GM21717 (cell line): Measurements from ENCODE around the gene ADGRG3.

ENCODE experiments used
- ATAC-seq: cut with Tn5 transposase; IDR thresholded peaks from one replicate; pipeline ENCODE4 v1.9.1; 2021; ENCODE audit warnings: mild to moderate bottlenecking, moderate library complexity; ENCODE audit not compliant: unreplicated experiment

ADGRG3 gene

DNA sequence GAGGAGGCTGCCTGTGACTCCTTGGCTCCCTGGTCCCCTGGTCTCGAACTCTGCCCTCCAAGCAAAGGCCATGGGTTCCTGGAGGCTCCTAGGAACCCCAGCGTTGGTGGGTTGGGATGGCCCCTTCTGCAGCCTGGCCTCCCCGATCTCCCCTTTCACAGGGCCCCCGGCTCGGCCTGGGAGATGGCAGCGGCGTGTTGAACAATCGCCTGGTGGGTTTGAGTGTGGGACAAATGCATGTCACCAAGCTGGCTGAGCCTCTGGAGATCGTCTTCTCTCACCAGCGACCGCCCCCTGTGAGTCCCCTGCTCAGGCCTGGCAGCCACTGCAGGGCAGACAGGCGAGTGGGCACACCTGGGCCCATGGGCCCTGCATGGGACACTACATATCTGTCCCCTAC lies 10.9 kb downstream of the ADGRG3 start:
- ATAC-seq: no peak

DNA sequence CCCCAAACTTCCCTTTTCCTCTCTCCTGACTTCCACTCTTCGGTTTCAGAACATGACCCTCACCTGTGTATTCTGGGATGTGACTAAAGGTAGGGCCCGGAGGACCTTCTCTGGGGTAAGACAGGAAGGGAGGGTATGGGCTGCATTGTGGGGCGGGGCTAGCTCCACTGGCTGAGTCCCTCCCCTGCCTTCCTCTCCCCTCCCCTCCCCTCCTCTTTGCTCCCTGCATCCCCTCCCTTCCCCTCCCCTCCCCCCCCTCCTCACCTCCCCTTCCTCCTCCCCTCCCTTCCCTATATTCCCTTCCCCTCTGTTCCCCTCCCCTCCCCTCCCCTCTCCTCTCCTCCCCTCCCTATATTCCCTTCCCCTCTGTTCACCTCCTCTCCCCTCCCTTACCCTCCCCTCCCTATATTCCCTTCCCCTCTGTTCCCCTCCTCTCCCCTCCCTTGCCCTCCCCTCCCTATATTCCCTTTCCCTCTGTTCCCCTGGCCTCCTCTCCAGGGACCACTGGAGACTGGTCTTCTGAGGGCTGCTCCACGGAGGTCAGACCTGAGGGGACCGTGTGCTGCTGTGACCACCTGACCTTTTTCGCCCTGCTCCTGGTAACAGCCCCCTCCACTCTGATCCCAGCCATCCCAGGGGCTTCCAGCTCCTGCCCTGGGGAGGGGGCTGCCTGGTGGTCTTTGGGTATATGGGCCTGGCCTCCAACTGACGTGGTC lies 11.8 kb downstream of the ADGRG3 start:
- ATAC-seq: no peak

DNA sequence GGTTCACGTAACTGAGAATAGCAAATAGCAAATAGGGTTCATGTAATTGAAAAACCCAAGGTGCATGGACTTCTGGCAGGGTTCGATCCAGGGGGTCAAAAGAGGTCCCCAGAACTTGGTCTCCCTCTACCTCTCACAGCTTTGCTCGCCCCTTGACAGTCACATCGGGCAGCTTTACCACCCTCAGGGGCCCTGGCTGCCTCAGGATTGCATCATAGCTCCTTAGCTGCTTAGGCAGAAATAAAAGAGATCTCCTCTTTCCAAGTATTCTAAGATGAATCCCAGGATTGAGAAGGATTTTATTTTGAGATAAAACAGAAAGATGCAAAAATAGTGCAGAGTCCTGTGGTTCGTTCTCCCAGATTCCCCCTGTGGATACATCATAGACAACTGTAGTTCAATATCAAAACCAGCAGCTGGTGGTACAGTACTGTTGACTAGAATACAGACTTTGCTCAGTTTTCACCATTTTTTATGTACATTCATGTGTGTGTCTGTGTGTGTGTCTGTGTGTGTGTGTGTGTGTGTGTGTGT lies 12.8 kb downstream of the ADGRG3 start:
- no peak for ATAC-seq

DNA sequence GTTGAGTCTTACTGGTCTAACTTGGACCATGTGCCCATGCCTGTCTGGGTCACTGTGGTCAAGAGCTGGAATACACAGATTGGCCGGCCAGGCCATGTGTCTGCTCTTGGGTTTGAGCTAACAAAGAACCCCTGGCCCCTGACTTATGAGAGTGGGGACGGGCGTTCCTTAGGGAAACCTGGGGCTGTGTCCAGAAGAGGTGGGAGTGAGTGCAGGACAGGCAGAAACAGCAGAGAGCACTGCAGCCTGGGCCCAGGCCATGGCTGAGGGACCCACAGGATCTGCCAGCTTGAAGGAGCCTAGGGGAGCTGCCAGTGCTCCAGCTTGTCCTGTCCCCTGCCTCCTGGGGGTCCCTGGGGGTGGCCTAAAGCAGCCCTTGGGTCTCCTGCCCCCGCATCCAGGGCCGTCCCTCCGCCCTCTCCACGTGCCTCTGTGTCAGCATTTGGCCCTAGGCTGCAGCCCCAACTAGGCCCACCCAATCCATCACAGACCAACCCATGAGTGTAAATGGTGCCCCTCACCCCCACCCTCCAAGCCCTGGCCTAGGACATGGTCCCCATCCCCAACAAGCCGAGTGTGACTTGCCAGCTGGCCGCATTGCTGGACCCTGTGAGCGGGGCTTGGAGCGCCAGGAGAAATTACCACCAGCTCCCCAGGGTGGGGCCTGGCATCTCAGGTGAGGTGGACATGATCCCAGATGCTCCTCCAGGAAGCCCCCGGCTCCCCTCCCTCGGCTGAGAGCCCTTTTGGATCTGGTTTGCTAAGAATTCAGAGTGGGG lies 14.0 kb downstream of the ADGRG3 start:
- no peak for ATAC-seq

DNA sequence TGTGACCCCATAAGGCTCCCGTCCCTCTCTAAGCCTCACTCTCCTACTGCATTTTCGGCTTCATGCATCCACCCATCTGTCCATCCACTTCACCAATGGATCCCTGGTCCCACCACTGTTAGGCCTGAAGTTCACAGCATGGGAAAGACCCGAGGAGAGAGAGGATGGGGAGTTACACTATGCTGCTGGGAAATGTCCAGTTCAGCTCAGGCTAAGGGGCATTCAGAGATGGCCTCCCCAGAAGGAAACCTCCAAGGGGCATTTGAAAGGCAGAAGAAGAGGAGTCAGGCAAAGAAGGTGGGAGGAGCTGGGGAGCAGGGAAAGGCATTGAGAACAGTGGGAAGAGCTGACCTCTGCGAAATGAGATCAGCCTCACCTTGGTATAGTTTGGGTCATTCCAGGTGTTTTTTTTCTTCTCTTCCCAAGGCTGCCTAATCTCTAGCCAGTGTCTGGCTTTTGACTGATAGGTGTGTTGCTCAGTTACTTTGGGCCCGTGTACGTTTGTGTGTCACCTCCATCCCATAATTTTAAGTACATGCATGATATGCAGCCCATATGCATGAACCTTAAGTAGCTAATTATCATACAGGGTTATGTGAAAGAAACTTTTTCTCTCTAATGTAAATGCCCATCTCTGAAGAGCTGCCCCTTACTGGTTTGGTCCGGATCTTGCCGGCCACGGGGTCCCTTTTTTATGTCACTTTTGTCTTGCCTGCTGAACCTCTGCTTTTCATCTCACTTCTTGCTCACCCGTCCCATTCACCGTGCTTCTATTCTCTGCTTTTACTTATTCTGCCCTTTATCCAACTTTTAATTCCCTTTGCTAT lies 14.9 kb downstream of the ADGRG3 start:
- no peak for ATAC-seq

DNA sequence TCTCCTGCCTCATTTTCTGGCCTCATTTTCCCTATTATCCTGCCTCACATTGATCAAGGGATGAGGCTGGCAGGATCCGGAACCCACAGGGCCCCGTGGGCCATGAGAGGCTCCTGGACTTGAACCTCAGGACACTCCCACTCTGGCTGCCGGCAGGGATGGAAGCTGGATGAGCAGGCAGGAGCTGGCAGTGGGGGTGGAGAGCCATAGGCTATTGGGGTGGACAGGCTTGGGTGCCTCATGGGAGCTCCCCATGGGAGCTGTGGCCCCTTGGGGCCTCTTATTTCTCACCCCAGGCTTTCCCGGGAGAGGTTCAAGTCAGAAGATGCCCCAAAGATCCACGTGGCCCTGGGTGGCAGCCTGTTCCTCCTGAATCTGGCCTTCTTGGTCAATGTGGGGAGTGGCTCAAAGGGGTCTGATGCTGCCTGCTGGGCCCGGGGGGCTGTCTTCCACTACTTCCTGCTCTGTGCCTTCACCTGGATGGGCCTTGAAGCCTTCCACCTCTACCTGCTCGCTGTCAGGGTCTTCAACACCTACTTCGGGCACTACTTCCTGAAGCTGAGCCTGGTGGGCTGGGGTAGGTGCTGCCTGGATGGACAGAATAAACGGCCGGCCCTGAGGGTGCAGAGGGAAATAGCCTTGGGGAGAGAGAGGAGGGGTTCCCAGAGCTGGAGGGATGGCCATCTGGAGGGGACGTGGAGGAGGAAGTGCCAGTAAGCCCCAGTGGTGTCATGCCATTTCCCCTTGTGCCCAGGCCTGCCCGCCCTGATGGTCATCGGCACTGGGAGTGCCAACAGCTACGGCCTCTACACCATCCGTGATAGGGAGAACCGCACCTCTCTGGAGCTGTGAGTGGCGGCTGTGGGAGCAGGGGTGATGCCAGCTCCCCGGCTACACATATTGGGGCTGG lies 15.8 kb downstream of the ADGRG3 start:
- ATAC-seq: no peak

DNA sequence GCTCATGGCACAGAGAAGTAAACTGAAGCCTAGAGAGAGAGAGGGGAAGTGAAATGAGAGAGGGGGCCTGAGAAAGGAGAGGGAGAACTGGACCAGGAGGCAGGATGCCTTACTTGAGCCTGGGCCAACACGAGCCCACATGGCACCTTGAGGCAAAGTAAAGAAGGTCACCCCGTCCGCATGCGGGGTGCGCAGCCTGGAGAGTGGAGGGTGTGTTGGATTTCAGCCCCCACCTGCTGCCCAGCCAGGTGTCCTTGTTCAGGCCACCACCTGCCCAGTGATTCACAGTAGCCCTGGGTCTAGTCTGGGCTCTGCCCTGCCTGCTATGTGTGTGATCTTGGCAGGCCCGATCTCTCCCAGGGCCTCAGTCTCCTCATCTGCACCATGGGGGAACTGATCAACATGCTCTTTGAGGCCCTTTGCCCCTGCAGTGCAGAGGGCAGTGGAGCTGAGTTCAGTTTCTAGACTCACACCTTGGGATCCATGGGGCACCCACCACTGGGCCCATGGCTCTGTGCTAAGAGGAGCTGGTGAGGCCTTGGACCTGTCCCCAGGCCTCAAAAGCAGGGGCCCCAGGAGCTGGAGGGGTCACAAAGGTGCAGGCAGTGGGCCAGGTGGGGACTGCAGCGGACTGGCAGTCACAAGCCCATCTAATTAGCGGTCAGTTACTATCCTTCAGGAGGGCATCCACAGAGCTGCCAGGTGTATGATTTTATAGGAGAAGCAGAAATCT lies 16.7 kb downstream of the ADGRG3 start:
- ATAC-seq: no peak

DNA sequence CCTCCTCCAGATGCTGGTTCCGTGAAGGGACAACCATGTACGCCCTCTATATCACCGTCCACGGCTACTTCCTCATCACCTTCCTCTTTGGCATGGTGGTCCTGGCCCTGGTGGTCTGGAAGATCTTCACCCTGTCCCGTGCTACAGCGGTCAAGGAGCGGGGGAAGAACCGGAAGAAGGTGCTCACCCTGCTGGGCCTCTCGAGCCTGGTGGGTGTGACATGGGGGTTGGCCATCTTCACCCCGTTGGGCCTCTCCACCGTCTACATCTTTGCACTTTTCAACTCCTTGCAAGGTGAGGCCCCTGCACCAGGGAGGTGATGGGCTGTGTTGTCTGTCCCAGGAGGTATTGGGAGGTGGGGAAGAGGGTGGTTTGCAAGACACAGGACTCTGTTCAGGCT lies 17.5 kb downstream of the ADGRG3 start:
- no peak for ATAC-seq

DNA sequence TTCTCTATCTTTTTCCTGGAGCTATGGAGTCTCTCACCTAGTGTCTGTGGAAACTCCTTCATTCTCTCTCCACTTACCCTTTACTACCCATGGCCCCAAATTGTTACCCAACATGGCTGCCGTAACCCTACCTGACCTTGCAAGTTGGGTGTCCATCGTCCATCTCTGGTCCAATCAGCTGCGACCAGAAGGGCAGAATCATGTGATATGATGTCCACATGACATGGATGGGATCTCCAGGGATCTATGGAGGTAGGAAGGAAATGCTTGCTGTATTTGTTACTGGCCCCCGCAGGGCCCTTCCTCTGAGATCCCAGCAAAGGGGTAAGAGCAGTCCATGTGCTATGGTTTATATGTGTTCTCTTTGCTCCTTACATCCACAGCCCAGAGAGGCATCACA lies 18.5 kb downstream of the ADGRG3 start:
- no peak for ATAC-seq

DNA sequence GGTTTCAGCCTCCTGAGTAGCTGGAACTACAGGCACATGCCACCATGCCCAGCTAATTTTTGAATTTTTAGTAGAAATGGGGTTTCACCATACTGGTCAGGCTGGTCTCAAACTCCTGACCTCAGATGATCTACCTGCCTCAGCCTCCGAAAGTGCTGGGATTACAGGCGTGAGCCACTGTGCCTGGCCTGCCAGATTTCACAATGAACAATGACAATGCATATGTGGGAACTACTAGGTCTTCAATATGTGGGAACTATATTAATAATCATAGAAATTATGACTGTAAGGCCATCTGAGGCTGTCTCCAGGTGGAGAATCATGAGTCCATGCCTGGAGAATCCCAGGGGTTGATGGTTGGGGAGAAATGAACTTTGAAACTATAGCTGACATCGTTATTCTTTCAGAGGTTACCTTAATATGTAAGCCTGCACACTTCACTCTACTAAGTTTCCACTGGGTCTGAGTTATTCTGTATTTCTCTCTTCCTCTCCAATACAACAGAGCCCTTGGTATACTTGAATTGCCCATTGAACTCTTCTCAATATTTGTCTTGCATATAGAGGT lies 19.3 kb downstream of the ADGRG3 start:
- ATAC-seq: no peak

DNA sequence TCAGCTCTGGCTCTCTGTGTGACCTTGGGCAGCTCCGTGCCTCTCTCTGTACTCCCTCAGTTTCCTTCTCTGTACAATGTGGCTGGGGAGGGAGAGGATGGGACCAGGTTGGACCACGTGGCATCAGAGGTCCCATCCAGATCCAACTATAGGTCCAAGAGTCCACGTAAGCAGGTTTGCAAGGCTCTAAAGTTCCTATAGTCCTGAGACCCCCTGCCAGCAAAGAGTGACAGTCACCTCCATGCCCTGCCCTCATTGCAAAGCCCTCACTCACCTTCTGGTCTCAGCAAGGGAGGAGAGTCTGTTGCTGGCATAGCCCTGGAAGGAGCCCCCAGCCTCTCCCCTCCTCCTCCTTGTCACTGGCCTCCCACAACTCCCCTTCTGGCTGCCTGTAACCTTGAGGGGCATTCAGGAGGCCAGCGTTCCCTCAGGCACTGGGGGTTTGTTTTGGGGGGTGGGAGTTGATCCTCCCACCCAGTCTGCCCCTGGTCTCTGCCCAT lies 20.4 kb downstream of the ADGRG3 start:
- ATAC-seq: no peak

DNA sequence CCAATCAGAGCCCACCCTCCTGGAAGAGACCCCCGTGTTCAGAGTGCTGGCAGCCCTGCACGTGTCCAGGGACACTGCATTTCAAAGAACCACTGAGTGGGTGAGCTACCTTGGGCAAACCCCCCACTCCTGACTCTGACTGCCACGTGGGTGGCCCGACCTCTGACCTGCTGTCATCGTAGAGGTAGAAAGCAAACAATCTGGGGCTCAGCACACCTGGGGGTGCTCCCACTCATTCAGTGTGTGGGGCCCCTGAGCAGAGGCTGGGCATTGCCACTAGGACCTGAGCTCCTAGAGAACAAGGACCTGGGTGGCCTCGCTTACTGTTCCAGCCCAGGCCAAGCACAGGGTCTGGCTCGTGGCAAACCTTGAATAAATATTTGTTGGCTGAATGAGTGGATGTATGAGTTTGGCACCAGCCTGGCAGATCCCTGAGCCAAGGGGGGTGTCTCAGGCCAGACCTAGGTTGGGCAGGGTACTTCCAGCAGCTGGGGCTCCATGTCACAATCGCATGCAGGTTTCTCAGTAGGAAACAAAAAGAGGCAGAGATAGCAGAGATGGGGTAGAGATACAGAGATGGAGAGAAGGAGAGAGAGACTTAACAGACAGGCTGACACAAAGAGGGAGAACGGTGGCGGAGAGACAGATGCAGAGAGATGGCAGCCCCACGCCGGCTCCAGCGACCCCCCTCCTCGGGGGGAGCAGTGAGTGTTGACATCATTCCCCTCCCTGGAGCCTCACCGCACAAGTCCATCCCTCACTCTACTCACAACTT lies 21.1 kb downstream of the ADGRG3 start:
- no peak for ATAC-seq

DNA sequence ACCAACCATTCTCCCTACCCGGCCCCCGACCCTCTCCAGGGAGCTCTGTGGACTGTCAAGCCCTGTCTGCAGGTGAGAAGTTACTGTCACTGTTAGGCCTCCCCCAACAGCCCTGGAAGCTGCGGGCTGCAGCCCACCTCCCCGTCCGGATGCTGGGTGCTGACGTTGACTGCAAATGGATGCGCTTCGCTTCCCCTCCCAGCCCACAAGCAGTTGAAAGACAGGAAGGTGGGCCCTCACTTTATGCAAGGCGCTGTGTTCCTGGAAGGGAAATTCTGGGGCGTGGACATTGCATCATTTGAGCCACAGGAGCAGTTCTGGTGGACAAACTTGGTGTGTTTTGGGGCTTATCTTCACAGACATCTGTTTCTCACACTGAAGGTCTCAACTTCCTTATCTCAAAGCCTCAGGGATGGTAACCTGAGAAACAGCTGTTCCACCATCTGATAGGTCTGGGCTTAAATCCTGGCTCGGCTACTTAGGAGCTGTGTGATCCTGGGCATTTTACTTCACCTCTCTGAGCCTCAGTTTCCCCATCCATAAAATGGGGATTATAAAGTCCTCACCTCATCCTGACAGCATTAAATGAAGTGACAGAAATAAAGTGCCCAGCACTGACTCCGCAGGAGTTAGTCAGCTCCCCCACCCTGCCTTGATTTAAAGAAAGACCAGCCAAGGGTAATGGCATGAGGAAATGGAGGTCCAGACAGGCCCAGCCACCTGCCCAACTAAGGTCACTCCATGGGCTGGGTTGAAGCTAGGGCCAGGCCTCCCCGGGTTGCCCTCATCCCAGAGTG lies 21.9 kb downstream of the ADGRG3 start:
- peak; percentile 73 for ATAC-seq

DNA sequence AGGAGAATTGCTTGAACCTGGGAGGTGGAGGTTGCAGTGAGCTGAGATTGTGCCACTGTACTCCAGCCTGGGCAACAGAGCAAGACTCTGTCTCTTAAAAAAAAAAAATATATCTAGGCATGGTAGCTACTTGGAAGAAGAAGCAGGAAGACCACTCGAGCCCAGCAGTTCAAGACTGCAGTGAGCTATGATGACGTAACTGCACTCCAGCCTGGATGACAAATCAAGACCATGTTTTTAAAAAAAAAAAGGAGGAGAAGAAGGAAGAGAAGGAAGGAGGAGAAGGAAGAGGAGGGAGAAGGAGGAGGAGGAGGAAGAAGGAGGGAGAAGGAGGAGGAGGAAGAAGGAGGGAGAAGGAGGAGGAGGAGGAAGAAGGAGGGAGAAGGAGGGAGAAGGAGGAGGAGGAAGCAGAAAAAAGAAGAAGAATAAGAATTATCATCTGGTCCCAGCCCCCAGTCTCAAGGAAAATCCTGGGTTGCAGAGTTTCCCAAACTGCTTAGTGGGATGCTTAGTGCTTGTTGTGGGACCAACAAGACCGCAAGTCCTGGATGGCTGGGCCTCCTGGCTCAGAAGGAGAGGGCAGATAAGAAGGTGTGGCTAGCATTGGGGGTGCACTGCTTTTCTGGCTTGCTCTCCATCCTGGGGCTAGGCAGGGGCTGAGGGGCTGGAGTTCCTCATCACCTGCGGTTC lies 22.8 kb downstream of the ADGRG3 start:
- ATAC-seq: no peak

DNA sequence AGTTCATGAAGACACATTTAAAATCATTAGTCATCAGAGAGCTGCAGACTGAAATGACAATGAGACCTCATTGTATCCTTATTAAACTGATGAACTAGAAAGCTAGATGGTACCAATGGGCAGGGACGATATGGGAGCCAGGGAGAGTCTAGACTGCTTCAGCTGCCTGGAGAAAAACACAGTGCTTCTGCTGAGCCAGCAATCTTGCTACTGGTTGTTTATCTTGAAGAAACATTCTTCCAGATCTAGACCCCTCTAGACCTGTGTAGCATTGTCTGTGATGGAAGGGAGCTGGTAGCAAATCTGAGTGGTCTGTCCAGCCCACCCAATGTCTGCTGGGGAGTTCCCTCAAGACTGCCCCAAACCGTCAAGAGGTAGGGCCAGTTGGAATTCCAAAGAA lies 24.5 kb downstream of the ADGRG3 start:
- ATAC-seq: no peak

DNA sequence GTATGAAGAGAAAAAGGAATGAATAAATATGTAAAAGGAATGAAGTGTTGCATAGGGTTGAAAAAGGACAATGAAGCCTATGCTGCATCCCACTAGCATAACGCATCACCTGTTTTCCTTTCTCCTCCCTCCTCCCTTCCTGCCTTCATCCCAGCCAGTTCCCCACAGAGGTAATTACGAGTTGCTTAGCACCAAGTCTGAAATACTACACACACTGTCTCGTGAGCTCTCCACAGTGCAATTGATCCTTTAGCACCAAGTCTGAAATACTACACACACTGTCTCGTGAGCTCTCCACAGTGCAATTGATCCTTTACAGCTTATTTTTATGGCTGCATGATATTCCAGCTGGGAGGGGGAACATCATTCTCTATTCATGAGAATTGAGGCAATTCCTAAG lies 25.4 kb downstream of the ADGRG3 start:
- no peak for ATAC-seq

DNA sequence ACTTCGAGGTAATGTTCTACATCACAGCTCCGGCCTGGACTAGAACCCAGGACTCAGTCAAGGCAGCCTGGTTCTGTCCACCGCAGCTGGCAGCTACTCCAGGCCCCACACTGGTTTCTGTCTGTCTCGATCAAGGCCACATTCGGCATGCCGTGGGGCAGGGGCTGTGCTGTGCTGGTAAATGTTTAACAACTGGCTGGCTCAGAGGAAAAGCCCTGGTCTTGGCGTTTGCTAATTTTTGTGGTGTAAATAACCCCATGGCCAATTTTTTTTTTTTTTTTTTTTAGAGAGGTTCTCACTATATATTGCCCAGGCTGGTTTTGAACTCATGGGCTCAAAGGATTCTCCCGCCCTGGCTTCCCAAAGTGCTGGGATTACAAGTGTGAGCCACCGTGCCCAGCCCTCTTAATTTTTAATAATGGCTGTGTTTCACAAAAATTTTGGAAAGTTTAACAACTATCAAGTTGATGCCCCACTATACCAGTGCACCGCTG lies 26.2 kb downstream of the ADGRG3 start:
- ATAC-seq: no peak
